HG03520 (cell line): ENCODE measurements around the gene UNC5C.

Source experiments
- ATAC-seq: cut with Tn5 transposase; IDR thresholded peaks from one replicate; pipeline ENCODE4 v1.9.1; 2021; ENCODE audit warnings: mild to moderate bottlenecking, moderate library complexity; ENCODE audit not compliant: unreplicated experiment

UNC5C gene

DNA sequence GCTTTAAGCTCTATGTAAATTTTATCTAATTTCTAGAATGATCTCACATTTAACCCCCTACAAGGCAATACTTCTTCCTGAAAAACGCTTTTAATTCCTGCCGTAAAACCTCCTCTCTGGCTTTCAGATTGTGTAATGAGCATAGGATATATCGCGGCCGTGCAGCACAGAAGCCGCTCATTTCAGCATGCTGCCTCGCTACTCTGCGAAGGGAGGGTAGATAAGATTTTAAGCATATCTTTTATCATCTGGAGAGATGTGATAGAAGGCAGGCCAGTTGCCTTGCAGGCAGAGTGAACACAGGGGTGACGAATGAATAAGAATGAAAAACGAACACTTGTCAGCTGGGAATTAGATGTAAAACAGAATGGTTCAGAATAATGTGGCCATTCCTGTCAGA is 265.5 kb downstream of the UNC5C start:
- ATAC-seq = no peak

DNA sequence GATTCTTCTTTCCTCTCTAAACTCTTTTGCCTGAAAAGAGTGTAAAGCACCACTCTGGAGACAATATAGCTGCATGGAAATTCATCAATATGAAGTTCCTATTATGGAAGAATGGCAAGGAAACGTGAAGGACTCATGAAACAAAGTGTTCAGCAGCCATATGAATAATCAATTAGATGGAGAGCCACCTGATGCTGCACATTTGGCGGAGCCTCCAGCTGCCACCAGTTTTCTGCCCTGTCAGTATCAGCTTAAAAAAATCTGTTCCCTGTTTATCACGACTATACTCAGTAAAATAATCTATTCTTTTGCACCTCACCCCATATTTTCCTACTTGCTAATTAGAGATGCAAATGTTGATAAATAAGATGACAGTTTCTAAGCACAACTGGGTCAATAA is 276.0 kb downstream of the UNC5C start:
- no peak for ATAC-seq

- ATAC-seq = no peak
Observed at GRCh38 chr4:95272036-95272435, 276.7 kb downstream of the UNC5C start.

DNA sequence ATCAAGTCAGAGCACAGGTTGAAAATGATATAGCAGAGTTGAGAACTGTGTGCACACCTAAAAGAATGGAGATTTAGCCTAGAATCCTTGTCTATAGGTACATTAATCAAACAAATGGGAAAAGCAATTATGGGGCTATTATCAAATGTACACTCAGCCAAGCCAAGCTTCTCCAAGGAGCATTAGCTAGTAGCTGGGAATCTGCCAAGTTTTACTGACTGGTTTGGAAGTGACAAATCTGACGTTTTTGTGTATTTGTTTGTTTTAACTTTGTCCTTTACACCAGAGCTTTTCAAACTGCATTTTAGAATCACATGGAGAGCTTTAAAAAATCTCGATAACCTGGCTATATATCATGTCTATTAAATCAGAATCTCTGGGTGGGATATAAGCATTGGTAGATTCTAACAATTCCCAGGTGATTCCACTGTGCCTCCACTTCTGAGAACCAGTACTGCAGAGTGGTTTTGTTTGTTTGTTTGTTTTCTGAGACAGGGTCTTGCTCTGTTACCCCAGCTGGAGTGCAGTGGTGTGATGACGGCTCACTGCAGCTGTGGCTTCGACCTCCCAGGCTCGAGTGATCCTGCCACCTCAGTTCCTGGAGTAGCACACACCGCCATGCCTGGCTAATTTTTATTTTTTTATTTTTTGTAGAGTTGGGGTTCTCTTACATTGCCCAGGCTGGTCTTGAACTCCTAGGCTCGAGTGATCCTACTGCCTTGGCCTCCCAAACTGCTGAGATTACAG is 279.8 kb downstream of the UNC5C start:
- no peak for ATAC-seq

- ATAC-seq = no peak
Observed at GRCh38 chr4:95267081-95267480, 281.7 kb downstream of the UNC5C start.

GRCh38 chr4:95265814-95266740 is 282.7 kb downstream of the UNC5C start:
- ATAC-seq = no peak

GRCh38 chr4:95264843-95265242 is 283.9 kb downstream of the UNC5C start:
- no peak for ATAC-seq

DNA sequence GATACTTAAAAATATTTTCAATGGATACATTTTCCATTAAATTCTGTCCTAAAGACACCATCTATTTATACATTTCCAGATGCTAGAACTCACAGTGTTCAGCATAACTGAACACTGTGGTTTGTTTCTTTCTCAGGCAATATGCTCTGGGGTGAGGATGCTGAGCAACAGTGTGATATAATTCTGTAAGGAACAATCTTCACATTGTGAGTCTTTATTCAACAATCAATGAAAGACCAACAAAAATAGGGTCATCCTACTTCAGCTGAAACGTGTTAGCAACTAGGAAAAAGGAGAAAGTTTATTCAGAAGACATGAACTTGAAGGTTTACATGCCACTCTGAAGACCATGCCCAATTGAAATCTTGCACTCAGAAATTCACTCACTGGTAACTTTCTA is 284.8 kb downstream of the UNC5C start:
- no peak for ATAC-seq

DNA sequence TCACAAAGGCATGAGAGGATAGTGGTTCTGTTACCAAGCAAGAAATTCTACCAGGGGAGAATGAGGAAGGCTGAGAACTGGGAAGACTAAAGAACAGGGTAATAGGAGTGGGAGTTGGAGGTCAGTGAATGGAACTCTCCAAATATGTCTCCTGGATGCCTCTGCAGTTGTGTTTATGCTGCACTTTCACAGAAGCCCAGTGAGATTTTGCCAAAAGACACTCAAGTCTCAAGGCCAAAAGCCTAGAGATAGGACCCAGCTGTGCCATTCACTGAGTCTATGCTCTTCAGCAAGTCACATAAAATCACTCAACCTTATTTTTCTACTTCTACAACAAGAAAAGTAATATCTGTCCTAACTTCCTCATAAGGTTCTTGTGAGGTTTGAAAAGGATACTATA is 285.4 kb downstream of the UNC5C start:
- ATAC-seq = no peak

- ATAC-seq = no peak
Observed at GRCh38 chr4:95256108-95256835, 292.5 kb downstream of the UNC5C start.

GRCh38 chr4:95255396-95256107 is 293.2 kb downstream of the UNC5C start:
- no peak for ATAC-seq

GRCh38 chr4:95251568-95251967 is 297.2 kb downstream of the UNC5C start:
- ATAC-seq = no peak

DNA sequence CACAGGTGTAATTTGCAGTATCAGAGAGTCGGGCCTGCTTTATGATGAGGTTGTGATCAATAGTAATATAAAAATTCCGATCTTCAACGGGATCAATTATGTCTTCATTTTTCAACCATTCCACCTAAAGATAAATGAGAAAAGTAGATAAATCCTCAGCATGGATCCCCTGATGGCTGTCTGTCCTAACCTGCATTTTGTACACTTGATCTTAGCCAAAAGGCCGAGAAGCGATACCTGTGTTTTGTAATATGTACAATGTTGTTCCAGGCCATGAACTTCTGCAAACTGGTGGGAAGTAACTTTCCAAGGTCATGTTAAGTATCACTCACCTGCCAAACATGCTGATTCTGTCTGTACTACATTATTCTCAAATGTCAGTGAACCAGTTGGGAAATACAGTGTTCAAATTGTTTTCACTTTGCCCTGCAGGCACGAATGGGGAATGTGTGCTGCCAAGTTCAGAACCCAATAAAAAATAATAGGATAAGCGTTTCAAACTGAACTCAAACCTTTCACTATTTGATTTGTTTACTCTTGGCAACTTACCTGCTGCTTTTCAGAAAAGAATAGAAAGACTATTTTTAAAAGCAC is 298.1 kb downstream of the UNC5C start:
- no peak for ATAC-seq

GRCh38 chr4:95249426-95250021 is 299.2 kb downstream of the UNC5C start:
- ATAC-seq = no peak

GRCh38 chr4:95248720-95249425 is 299.9 kb downstream of the UNC5C start:
- ATAC-seq = no peak

DNA sequence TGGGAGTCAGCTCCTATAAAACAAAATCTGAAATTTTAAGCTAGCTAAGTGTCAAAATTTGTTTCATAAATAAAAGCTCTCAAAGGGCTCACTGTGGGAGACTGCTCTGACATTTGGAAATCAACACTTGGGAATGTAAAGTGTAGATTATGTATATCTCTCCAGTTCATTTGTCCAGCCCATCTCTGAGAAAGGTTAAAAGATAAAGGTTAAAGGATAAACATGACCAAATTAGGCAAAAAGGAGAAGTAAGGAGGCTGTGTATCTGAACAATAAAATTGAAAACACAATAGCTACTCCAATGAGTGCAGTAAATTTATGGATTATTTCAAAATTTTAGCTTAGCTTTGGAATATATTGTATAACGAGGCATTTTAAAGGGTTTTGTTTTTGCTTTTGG is 304.9 kb downstream of the UNC5C start:
- ATAC-seq = no peak

DNA sequence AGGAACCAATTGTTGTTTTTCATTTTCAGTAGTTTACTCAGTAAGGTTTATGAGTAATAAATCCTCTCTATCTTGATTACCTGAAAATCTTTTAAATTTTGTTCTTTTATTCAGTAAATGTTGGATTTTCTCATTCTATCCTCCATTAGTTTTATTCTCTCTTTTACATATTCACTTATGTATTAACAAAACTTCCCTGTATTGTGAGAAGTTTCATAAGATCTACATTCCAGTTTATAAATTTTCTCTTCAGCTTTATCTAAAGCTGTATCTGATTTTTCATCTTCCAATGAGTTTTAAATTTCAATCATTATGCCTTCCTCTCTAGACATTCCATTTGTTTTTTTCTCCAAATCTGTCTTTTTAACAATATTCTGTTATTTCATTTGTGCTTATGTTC is 310.2 kb downstream of the UNC5C start:
- ATAC-seq = no peak

- no peak for ATAC-seq
Observed at GRCh38 chr4:95232358-95233156, 316.2 kb downstream of the UNC5C start.

- no peak for ATAC-seq
Observed at GRCh38 chr4:95231681-95232080, 317.1 kb downstream of the UNC5C start.
